Measurements from ENCODE around the gene CTNNA1. TPM values are rescaled to one million over a fixed set of nuclear protein-coding genes. Genes with fewer than 3 reads are reported as not detected.

CTNNA1 gene
- total and polyA plus RNA-seq, 4 donors: 115 to 480 (median 302) TPM

DNA sequence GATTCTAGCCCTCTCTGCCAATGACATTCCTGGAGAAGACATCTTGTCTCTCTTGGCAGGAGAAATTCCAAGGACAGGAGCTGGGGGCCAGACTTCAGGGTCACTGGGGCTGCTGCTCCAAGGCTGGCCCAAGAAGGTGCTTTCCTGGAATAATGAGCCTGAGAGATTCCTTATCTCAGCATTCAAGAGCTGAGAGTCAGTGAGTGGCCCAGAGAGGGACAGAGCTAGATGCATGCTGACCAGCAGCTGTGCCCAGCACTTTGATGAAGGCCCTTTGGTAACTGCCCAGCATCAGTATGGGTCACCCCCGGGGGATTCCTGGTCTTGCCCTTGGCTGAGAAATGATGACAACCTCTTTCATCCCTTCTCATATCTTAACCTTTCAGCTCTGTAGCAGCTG lies 47.7 kb upstream of the CTNNA1 start:
- Histone ChIP-seq H3K4me3 (no peak overlapping the region), H3K9me3 (ENCODE audit: control insufficient read depth in 4 of 4, insufficient read depth in 3 of 4, low read length in 3 of 4) (no peaks in the 10 kb centered on the region), H3K27ac (ENCODE audit: low read depth in 1 of 2, low read length in 1 of 2) (no peak overlapping the region), H3K27me3 (ENCODE audit: control insufficient read depth in 3 of 3, insufficient read depth in 3 of 3, low read length in 2 of 3) (no peaks in the 10 kb centered on the region), H3K36me3 (ENCODE audit: control insufficient read depth in 4 of 4, insufficient read depth in 4 of 4, low read length in 4 of 4) (no peaks in the 10 kb centered on the region), H3K4me1 (ENCODE audit: control insufficient read depth in 5 of 5, insufficient read depth in 5 of 5, low read length in 5 of 5) (no peaks in the 10 kb centered on the region), H3K9ac (ENCODE audit: insufficient read depth in 1 of 2, low read length in 2 of 2) (no peak overlapping the region)
- ATAC-seq (ENCODE audit: insufficient read depth, low FRiP score): no peak
- no peak for DNase-seq
- WGBS, 2 donors: 85 to 100% methylated on average over 1 of the region's 1 CpG
- TF ChIP-seq, protein P1, sequence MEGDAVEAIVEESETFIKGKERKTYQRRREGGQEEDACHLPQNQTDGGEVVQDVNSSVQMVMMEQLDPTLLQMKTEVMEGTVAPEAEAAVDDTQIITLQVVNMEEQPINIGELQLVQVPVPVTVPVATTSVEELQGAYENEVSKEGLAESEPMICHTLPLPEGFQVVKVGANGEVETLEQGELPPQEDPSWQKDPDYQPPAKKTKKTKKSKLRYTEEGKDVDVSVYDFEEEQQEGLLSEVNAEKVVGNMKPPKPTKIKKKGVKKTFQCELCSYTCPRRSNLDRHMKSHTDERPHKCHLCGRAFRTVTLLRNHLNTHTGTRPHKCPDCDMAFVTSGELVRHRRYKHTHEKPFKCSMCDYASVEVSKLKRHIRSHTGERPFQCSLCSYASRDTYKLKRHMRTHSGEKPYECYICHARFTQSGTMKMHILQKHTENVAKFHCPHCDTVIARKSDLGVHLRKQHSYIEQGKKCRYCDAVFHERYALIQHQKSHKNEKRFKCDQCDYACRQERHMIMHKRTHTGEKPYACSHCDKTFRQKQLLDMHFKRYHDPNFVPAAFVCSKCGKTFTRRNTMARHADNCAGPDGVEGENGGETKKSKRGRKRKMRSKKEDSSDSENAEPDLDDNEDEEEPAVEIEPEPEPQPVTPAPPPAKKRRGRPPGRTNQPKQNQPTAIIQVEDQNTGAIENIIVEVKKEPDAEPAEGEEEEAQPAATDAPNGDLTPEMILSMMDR (IDR thresholded peaks at IDR 0.05; ENCODE audit: control extremely low read depth, extremely low read depth): no peak

DNA sequence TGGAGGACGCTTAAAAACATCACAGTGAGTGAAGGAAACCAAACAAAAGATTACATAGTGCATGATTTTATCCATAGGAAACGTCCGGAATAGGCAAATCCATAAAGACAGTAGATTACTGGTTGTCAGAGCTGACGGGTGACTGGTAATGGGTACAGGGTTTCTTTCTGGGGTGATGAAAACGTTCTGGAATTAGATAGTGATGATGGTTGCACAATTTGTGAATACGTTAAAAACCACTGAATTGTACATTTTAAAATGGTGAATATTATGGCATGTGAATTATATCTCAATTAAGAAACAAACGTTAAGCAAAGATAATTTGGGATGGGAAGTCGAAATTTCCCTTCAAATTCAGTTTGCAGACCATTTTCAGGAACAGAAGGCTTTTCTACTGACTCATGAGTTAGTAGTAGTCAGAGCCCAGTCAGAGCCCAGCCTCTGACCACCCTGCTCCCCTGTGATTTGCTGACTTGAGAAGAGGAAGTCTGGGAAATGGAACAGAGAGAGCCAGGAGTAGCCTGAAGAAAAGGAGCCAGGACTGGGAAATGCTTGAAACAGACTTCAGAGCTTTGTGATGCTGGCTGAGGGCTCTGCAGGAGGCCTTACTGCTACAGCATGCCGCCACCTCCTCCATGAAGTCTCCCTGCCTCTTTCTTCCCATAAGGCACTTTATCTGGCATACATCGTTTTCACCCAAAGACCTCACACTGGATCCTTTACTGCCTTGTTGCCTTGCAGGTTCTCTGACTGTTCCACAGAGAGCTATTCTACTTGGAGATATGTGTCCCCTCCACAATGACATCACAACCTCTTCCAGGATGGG lies 46.4 kb upstream of the CTNNA1 start:
- 68 to 72% methylated on average over 10 of the region's 10 CpGs for WGBS, 2 donors
- H3K36me3 ChIP-seq (ENCODE audit: control insufficient read depth in 4 of 4, insufficient read depth in 4 of 4, low read length in 4 of 4): no peaks in the 10 kb centered on the region

DNA sequence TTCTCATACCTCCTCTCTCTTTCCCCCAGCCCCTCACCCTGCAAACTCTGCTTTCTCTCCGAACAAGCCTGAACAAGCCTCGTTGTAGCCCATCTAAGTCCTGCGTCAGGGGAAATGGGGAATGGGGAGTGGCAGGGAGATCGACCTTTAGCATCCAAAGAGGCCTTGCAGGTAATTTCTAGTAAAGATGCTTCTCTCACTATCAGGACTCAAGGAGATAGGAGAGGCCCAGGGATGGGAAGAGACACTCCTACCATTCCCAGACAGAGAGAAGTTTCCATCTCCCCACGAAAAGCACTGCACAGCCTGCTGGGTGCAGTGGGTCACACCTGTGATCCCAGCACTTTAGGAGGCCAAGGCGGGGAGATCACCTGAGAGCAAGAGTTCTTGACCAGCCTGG lies 44.4 kb upstream of the CTNNA1 start:
- 78 to 87% methylated on average over 6 of the region's 6 CpGs for WGBS, 2 donors
- H3K4me1 ChIP-seq (ENCODE audit: control insufficient read depth in 5 of 5, insufficient read depth in 5 of 5, low read length in 5 of 5): no peaks in the 10 kb centered on the region
- DNase-seq: no peak
- ATAC-seq (ENCODE audit: insufficient read depth, low FRiP score): no peak
- TF ChIP-seq, protein P1 (IDR thresholded peaks at IDR 0.05; ENCODE audit: control extremely low read depth, extremely low read depth): no peak
- no peaks in the 10 kb centered on the region for H3K27me3 ChIP-seq (ENCODE audit: control insufficient read depth in 3 of 3, insufficient read depth in 3 of 3, low read length in 2 of 3)
- H3K9me3 ChIP-seq (ENCODE audit: control insufficient read depth in 4 of 4, insufficient read depth in 3 of 4, low read length in 3 of 4): no peaks in the 10 kb centered on the region
- no peak overlapping the region for H3K9ac ChIP-seq (ENCODE audit: insufficient read depth in 1 of 2, low read length in 2 of 2)
- H3K4me3 ChIP-seq: no peak overlapping the region
- no peaks in the 10 kb centered on the region for H3K36me3 ChIP-seq (ENCODE audit: control insufficient read depth in 4 of 4, insufficient read depth in 4 of 4, low read length in 4 of 4)
- no peak overlapping the region for H3K27ac ChIP-seq (ENCODE audit: low read depth in 1 of 2, low read length in 1 of 2)

More for the DNA sequence above, 46.4 kb upstream of the CTNNA1 start:
- H3K4me1 ChIP-seq (ENCODE audit: control insufficient read depth in 5 of 5, insufficient read depth in 5 of 5, low read length in 5 of 5): no peaks in the 10 kb centered on the region
- ATAC-seq (ENCODE audit: insufficient read depth, low FRiP score) (no peak), DNase-seq (peak in 2 of 3 donors; percentile 13 to 25)
- no peaks in the 10 kb centered on the region for H3K27me3 ChIP-seq (ENCODE audit: control insufficient read depth in 3 of 3, insufficient read depth in 3 of 3, low read length in 2 of 3)
- no peaks in the 10 kb centered on the region for H3K9me3 ChIP-seq (ENCODE audit: control insufficient read depth in 4 of 4, insufficient read depth in 3 of 4, low read length in 3 of 4)
- TF ChIP-seq, protein P1 (IDR thresholded peaks at IDR 0.05; ENCODE audit: control extremely low read depth, extremely low read depth): no peak
- no peak overlapping the region for H3K4me3 ChIP-seq
- no peak overlapping the region for H3K9ac ChIP-seq (ENCODE audit: insufficient read depth in 1 of 2, low read length in 2 of 2)
- H3K27ac ChIP-seq (ENCODE audit: low read depth in 1 of 2, low read length in 1 of 2): peak overlapping the region in 1 of 2 donors; percentile 11

Measured in lung (tissue), 12 donors.